GM12874 (cell line): ENCODE data around the gene RHOV.

Source experiments
- CTCF ChIP-seq: IDR thresholded peaks from 2 replicates; pipeline ENCODE4 v1.5.1; 2011; ENCODE audit warnings: low read depth, mild to moderate bottlenecking, control low read depth, low read length, moderate library complexity; ENCODE audit not compliant: insufficient read depth

Gene RHOV

GRCh38 chr15:40901053-40901443 is 27.0 kb upstream of the RHOV start:
- no peak for TF ChIP-seq CTCF

GRCh38 chr15:40900256-40901052 is 26.4 kb upstream of the RHOV start:
- no peak for TF ChIP-seq CTCF

GRCh38 chr15:40899536-40900207 is 25.6 kb upstream of the RHOV start:
- no peak for TF ChIP-seq CTCF

GRCh38 chr15:40894681-40895448 is 20.8 kb upstream of the RHOV start:
- TF ChIP-seq CTCF, result peak; percentile 70

- TF ChIP-seq CTCF, result peak; percentile 96
Observed at GRCh38 chr15:40893733-40894680, 20.0 kb upstream of the RHOV start, which contains the start of gene VPS18. Gene VPS18 (plus strand): TSS chr15:40894450. CDS start chr15:40894769, 319 bp downstream.

GRCh38 chr15:40893019-40893670 is 19.1 kb upstream of the RHOV start:
- no peak for TF ChIP-seq CTCF
